Measurements from ENCODE around the gene CAMK1G.

The CAMK1G gene

GRCh38 chr1:209583408-209583807, at the start of gene CAMK1G:
CAMK1G (plus strand) TSS chr1:209583714; CDS start chr1:209594984, 11,270 bp downstream.
- no peak within 1 kb of the TSS for H2AFZ ChIP-seq (ENCODE audit: low read depth, low read length)
- H3K4me2 ChIP-seq (ENCODE audit: insufficient read depth, low read length), result no peak within 1 kb of the TSS
- H4K20me1 ChIP-seq (ENCODE audit: insufficient read depth, low read length), result no peaks in the 10 kb centered on the region
- no peak within 1 kb of the TSS for H3K9ac ChIP-seq (ENCODE audit: low read depth, low read length)
- DNase-seq (no peak), ATAC-seq (ENCODE audit: insufficient read depth, low read depth) (no peak)
- H3K27me3 ChIP-seq (ENCODE audit: insufficient read depth, low read length, poor library complexity), result peaks cover 4% of the 10 kb centered on the region
- no peak for TF ChIP-seq EZH2 (IDR thresholded peaks at IDR 0.05; ENCODE audit: borderline replicate concordance, low read depth, low read length, severe bottlenecking)
- TF ChIP-seq, protein P1, sequence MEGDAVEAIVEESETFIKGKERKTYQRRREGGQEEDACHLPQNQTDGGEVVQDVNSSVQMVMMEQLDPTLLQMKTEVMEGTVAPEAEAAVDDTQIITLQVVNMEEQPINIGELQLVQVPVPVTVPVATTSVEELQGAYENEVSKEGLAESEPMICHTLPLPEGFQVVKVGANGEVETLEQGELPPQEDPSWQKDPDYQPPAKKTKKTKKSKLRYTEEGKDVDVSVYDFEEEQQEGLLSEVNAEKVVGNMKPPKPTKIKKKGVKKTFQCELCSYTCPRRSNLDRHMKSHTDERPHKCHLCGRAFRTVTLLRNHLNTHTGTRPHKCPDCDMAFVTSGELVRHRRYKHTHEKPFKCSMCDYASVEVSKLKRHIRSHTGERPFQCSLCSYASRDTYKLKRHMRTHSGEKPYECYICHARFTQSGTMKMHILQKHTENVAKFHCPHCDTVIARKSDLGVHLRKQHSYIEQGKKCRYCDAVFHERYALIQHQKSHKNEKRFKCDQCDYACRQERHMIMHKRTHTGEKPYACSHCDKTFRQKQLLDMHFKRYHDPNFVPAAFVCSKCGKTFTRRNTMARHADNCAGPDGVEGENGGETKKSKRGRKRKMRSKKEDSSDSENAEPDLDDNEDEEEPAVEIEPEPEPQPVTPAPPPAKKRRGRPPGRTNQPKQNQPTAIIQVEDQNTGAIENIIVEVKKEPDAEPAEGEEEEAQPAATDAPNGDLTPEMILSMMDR (IDR thresholded peaks at IDR 0.05; ENCODE audit: borderline replicate concordance, extremely low read depth, low read length, poor library complexity, severe bottlenecking), result no peak
- no peak within 1 kb of the TSS for H3K4me3 ChIP-seq (ENCODE audit: low read depth in 1 of 2, low read length in 2 of 2)
- H3K36me3 ChIP-seq (ENCODE audit: insufficient read depth, low read length), result no peaks in the 10 kb centered on the region
- no peak within 1 kb of the TSS for H3K27ac ChIP-seq (ENCODE audit: low read length)
- H3K4me1 ChIP-seq (ENCODE audit: insufficient read depth, low read length), result no peaks in the 10 kb centered on the region
- H3K79me2 ChIP-seq (ENCODE audit: insufficient read depth, low read length), result no peaks in the 10 kb centered on the region
- H3K9me3 ChIP-seq (ENCODE audit: insufficient read depth, low read length, severe bottlenecking), result no peaks in the 10 kb centered on the region

DNA sequence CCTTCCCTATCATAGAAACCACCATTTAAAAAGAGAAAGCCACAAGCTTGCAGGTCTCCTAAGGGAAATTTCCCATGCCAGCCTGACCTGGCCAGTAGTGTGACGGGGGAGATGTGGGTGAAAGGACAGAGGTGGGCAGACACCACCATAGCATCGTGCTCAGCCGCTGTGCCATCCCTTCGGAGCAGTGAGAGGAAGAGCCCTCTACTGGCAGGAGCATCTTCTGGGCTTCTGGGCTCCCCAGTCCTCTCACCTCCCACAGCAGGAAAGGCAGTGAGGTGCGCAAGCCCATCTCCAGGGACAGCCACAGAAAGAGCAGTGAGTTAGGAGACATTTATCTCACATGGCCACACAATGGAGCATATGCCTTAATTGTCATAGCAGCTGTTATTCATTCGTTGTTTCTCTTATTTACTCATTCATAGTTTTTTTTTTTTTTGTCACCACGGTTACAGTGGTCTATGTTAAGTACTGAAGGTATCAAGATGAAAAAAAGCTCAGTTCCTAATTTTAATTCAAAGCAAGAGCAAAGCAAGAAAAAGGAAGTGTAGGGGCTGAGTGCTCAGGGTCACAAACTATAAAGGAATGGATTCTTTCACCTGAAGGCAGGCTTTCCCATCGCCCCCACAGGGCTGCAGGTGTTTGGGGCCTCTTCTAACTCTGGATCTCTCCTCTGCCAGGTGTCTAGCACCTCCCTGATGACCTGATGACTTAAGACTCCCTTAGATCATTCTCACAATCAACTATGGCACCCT, 48.8 kb upstream of the CAMK1G start:
- H3K4me2 ChIP-seq (ENCODE audit: insufficient read depth, low read length), result no peak overlapping the region
- ATAC-seq (ENCODE audit: insufficient read depth, low read depth), result no peak
- H3K9me3 ChIP-seq (ENCODE audit: insufficient read depth, low read length, severe bottlenecking), result no peaks in the 10 kb centered on the region
- H3K4me1 ChIP-seq (ENCODE audit: insufficient read depth, low read length), result no peaks in the 10 kb centered on the region
- H2AFZ ChIP-seq (ENCODE audit: low read depth, low read length), result no peak overlapping the region
- no peaks in the 10 kb centered on the region for H3K79me2 ChIP-seq (ENCODE audit: insufficient read depth, low read length)
- no peaks in the 10 kb centered on the region for H3K36me3 ChIP-seq (ENCODE audit: insufficient read depth, low read length)
- no peak for DNase-seq
- H3K27me3 ChIP-seq (ENCODE audit: insufficient read depth, low read length, poor library complexity), result peaks cover 11% of the 10 kb centered on the region
- TF ChIP-seq EZH2 (IDR thresholded peaks at IDR 0.05; ENCODE audit: borderline replicate concordance, low read depth, low read length, severe bottlenecking), result no peak
- TF ChIP-seq, protein P1 (IDR thresholded peaks at IDR 0.05; ENCODE audit: borderline replicate concordance, extremely low read depth, low read length, poor library complexity, severe bottlenecking), result no peak
- H3K27ac ChIP-seq (ENCODE audit: low read length), result no peak overlapping the region
- no peak overlapping the region for H3K4me3 ChIP-seq (ENCODE audit: low read depth in 1 of 2, low read length in 2 of 2)
- H3K9ac ChIP-seq (ENCODE audit: low read depth, low read length), result no peak overlapping the region
- no peaks in the 10 kb centered on the region for H4K20me1 ChIP-seq (ENCODE audit: insufficient read depth, low read length)

- no peaks in the 10 kb centered on the region for H3K79me2 ChIP-seq (ENCODE audit: insufficient read depth, low read length)
- DNase-seq (no peak), ATAC-seq (ENCODE audit: insufficient read depth, low read depth) (no peak)
- TF ChIP-seq, protein P1 (IDR thresholded peaks at IDR 0.05; ENCODE audit: borderline replicate concordance, extremely low read depth, low read length, poor library complexity, severe bottlenecking), result no peak
- no peak for TF ChIP-seq EZH2 (IDR thresholded peaks at IDR 0.05; ENCODE audit: borderline replicate concordance, low read depth, low read length, severe bottlenecking)
- H2AFZ ChIP-seq (ENCODE audit: low read depth, low read length), result no peak overlapping the region
- H3K9me3 ChIP-seq (ENCODE audit: insufficient read depth, low read length, severe bottlenecking), result no peaks in the 10 kb centered on the region
- no peaks in the 10 kb centered on the region for H4K20me1 ChIP-seq (ENCODE audit: insufficient read depth, low read length)
- H3K4me2 ChIP-seq (ENCODE audit: insufficient read depth, low read length), result no peak overlapping the region
- no peak overlapping the region for H3K9ac ChIP-seq (ENCODE audit: low read depth, low read length)
- H3K36me3 ChIP-seq (ENCODE audit: insufficient read depth, low read length), result no peaks in the 10 kb centered on the region
- no peak overlapping the region for H3K27ac ChIP-seq (ENCODE audit: low read length)
- no peaks in the 10 kb centered on the region for H3K4me1 ChIP-seq (ENCODE audit: insufficient read depth, low read length)
- H3K4me3 ChIP-seq (ENCODE audit: low read depth in 1 of 2, low read length in 2 of 2), result no peak overlapping the region
- peaks cover 9% of the 10 kb centered on the region for H3K27me3 ChIP-seq (ENCODE audit: insufficient read depth, low read length, poor library complexity)
Measured at GRCh38 chr1:209536843-209537242, 46.7 kb upstream of the CAMK1G start.

All from DND-41 (cell line).